GM13977 (cell line): ENCODE data around the gene ELL.

Experiments
- DNase-seq: peaks from one replicate; pipeline ENCODE4 v3.0.0; 2012; ENCODE audit warnings: low spot score
- in situ Hi-C: fragments of 300-500 bp; cut with MboI; formaldehyde crosslinking; loops from one replicate; pipeline ENCODE4 v1.12.0; 2022; ENCODE audit warnings: low sequenced_read_pairs, low pct_unique_long_range_greater_than_20kb, mixed read lengths, inconsistent platforms; ENCODE audit not compliant: unreplicated experiment
- TF ChIP-seq, protein P1 (sequence below): IDR thresholded peaks from 2 replicates; pipeline ENCODE4 v1.5.1; 2012; ENCODE audit warnings: mild to moderate bottlenecking, control low read depth; ENCODE audit not compliant: insufficient read depth; ENCODE audit errors: extremely low read depth, missing control alignments

ELL gene

DNA sequence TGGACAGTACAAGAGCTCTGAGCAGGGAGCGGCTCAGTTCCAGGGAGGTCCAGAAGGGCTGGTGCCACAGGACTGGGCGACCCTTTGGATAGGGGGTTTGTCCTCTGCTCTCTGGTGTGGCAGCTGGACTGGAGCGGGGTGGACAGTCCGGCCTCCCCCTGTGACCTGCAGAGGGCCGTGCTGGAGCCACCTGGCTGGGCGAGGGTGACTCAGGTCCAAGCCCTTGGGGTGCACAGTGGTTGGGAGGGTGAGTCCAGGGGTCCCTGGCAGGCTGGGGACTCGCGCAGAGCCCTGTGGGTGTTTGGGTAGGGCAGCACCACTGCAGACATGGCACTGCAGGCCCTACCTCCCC, 95.5 kb downstream of the ELL start:
- DNase-seq, result no peak
- TF ChIP-seq, protein P1, sequence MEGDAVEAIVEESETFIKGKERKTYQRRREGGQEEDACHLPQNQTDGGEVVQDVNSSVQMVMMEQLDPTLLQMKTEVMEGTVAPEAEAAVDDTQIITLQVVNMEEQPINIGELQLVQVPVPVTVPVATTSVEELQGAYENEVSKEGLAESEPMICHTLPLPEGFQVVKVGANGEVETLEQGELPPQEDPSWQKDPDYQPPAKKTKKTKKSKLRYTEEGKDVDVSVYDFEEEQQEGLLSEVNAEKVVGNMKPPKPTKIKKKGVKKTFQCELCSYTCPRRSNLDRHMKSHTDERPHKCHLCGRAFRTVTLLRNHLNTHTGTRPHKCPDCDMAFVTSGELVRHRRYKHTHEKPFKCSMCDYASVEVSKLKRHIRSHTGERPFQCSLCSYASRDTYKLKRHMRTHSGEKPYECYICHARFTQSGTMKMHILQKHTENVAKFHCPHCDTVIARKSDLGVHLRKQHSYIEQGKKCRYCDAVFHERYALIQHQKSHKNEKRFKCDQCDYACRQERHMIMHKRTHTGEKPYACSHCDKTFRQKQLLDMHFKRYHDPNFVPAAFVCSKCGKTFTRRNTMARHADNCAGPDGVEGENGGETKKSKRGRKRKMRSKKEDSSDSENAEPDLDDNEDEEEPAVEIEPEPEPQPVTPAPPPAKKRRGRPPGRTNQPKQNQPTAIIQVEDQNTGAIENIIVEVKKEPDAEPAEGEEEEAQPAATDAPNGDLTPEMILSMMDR, result no peak
- in situ Hi-C loops, result no loop called here

DNA sequence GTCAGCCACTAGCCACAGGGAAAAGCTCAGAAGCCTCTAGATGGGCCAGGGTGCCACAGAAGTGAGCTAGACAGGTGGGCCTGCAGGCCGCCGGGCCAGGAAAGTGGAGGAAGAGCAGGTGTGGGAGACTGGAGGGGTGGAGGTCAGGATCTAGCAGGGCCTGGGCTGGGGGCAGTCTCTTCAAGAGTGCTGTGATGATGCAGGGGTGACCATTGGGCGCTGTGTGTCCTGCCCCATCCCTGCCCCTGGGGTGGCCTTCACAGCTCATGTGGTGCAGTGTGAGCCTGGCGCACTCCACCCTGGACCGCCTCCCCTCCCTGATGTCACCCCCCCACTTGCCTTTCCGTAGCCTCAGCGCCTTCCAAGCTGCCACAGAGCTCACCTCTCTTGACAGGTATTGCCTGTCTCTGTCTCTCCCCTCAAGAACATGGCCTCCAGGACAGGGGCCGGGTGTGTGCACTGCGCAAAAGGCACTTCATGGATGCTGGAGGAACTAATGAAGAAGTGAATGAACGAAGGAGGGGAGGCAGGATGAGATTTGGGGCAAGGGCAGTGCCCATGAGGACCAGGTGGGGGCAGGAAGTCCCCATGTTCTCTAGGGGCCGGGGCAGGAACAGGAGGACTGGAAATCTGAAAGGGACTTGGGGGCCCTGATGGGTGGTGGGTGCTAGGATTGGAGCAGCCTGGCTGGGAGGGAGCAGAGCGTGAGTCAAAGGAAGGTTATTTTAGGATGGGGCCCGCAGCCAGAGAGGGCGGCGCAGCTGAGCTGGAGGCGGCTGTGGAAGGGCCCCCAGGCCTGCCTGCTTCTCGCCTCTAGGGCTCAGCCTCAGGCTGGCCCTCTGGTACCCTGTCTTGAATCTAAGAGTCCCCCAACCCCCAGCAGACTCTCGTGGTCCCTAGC, 96.1 kb downstream of the ELL start:
- TF ChIP-seq, protein P1, result no peak
- in situ Hi-C loops, result no loop called here
- no peak for DNase-seq

DNA sequence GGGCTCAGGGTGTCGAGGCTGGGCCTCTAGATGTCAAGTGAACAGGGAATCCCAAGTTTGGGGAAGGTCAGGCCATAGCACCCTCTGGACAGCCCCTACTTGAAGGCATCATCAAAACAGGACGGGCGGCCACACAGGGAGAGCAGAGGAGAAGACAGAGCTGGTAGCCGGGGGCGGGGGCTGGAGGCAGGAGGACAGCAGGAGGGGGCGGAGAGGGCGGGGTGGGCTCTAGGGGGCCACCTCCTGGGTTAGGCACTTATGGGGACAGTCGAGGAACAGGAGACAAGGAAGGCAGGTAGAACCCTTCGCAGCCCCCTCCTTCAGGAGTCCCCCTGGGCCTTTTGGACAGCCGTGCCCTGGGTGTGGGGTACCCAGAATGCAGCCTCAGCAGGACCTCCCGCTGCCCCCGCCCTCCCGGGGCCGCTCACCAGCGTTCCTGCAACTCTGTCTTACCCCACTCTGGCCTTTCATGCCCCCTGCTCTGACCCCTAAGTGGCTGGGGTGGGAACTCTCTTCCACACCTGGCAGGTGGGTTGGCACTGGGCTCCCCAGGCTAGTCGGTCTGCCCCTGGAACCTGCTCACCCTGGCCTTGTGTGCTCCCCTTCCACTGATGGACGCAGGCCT, 96.9 kb downstream of the ELL start:
- TF ChIP-seq, protein P1, result no peak
- in situ Hi-C loops, result no loop called here
- no peak for DNase-seq

DNA sequence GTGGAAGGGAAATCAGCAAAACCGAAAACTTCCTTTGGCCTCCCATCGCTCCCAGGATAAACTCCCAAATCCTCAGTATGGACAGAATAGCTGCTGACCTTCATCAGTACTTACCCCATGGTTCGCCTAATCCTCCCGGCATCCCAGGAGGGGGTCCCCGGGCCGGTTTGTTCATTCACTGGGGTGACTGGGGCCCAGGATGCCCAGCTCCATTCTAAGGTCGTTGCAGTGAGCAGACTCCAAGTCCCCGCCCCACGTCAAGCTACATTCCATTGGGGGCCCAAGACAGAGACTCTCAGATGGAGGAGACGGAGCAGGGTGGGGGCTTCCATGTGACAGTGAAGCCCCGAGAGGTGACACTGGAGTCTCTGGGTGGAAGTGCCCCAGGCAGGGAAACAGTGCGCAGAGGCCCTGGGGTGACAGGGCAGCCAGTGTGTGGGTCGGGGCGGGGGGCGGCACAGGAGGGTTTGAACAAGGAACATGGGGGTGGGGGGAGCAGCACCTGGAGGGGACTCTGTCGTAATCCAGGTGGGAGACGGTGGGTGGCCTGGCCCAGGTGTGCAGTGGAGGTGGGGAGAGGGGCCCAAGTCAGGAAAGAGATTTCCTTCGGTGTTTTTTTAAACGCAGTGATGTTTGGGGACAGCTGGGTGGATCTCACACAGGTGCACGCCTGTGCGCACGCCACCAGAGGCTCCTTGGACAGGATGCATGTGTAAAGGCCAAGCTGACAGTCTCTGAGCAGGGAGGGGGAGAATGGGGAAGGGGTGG, 97.6 kb downstream of the ELL start:
- in situ Hi-C loops, result no loop called here
- TF ChIP-seq, protein P1, result no peak
- no peak for DNase-seq

DNA sequence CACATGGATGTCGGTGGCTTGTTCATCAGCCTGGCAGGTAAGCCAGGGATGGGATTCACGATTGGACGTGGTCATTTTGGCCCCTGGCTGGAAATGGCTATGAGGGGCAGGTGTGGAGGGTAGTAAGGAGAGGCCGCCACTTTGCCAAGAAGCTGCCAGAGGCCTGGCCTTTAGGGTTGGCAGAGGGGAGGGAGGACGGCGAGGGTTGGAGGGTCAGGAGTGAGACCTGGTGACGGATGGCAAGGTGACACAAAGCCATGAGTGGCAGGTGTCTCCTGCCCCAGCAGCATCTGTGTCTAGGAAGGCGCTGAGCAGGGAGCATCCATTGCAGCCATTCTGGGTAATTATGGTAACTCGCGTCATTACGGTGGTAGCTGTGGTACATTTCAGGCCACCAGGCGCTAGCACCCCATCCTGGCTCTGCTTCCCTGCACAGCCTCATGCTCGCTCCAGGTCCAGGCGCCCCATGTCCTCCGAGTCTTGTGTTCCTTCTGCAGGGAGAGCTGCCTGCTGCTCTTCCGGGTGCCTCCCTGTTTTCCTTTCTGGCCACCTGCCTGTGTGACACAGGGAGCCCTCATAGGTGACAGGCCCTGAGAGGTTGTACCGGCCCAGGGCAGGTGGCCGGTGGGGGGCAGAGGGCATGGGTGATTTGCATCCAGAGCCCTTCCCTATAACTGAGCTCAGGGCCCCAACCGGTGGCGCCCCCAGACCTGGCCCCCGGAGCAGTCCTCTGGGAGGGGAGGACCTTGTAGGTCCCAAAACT, 98.4 kb downstream of the ELL start:
- in situ Hi-C loops, result no loop called here
- TF ChIP-seq, protein P1, result no peak
- DNase-seq, result no peak

DNA sequence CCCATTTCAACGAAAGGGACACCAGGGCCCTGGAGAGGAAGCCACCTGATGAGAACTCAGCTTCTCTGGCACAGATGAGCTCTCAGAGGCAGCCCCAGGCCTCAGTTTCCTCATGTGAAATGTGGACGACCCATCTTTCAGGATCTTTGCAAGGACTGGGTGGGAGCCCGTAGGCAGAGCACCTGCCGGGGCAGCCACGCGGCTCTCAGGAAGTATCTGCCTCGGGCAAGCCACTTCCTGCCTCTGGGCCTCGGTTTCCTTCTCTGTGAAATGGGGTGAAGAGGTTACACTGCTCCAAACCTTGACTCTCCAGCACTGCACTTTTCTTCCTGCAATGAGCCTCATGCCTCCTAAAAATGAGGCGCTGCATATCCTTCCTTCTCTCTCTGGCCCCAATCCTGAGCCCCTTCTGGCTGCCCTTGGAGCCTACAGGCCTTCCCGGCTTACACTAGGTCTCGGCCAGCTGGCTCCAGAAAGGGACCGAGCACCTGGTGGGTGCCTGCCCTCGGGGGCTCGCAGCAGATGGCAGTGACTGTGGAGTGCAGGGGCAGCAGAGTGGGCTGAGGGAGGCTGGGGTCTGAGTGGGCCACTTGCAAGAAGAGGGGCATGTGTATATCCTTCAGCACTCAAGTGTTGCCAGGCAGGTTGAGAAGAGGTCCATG, 99.2 kb downstream of the ELL start:
- DNase-seq, result no peak
- TF ChIP-seq, protein P1, result no peak
- in situ Hi-C loops, result no loop called here
